Muscle of arm (tissue), 14 donors: ENCODE results near the gene STK26. TPM values are rescaled to one million over a fixed set of nuclear protein-coding genes. Genes with fewer than 3 reads are reported as not detected.
"Not testable (repeated sequence)": the region's sequence is repeated elsewhere in the genome, so short reads cannot be mapped to it uniquely, and the experiment has no call there.

Experiments
- DNase-seq: peaks from one replicate; pipeline ENCODE4 v3.0.0-alpha.2; 2013
- long read RNA-seq, 11 donors: transcript quantifications; one replicate each; lab custom pipeline, GENCODE V29; 2026
- polyA plus RNA-seq, 12 donors: library from polyadenylated mRNA; unstranded; fragments of 120-200 nt; gene quantifications; one replicate each; pipeline ENCODE4 v1.2.1, GENCODE V29; 2013; ENCODE audit not compliant: insufficient read length in 12 of 12

Gene STK26
- polyA plus RNA-seq = 100 to 1,000 TPM in 1 of 12 donors, 10 to 100 TPM in 11; 38.8 to 135 (median 59.6) TPM
- long read RNA-seq, donor 1, partial matches to known transcripts = 0 of 1 reads
- long read RNA-seq, donor 1, other reads (novel, unspliced or antisense) = 0 of 1 reads
- long read RNA-seq, donor 2, transcript STK26-202 (12 exons, 3,288 nt) = major isoform, 6 of 7 reads
- long read RNA-seq, donor 2, partial matches to known transcripts = 0 of 7 reads
- long read RNA-seq, donor 2, other reads (novel, unspliced or antisense) = 0 of 7 reads
- long read RNA-seq, donor 3, partial matches to known transcripts = 0 of 4 reads
- long read RNA-seq, donor 3, other reads (novel, unspliced or antisense) = 0 of 4 reads
- long read RNA-seq, donor 4, partial matches to known transcripts = 0 of 2 reads
- long read RNA-seq, donor 4, other reads (novel, unspliced or antisense) = 0 of 2 reads
- long read RNA-seq, donor 5, transcript STK26-202 (12 exons, 3,288 nt) = major isoform, 10 of 10 reads
- long read RNA-seq, donor 5, partial matches to known transcripts = 0 of 10 reads
- long read RNA-seq, donor 5, other reads (novel, unspliced or antisense) = 0 of 10 reads
- long read RNA-seq, donor 6, partial matches to known transcripts = 0 of 1 reads
- long read RNA-seq, donor 6, other reads (novel, unspliced or antisense) = 0 of 1 reads
- long read RNA-seq, donor 7, partial matches to known transcripts = 0 of 3 reads
- long read RNA-seq, donor 7, other reads (novel, unspliced or antisense) = 0 of 3 reads
- long read RNA-seq, donor 8, transcript STK26-202 (12 exons, 3,288 nt) = major isoform, 7 of 8 reads
- long read RNA-seq, donor 8, partial matches to known transcripts = 0 of 8 reads
- long read RNA-seq, donor 8, other reads (novel, unspliced or antisense) = 0 of 8 reads
- long read RNA-seq, donor 9, partial matches to known transcripts = 0 of 4 reads
- long read RNA-seq, donor 9, other reads (novel, unspliced or antisense) = 0 of 4 reads
- long read RNA-seq, donor 10, partial matches to known transcripts = 0 of 4 reads
- long read RNA-seq, donor 10, other reads (novel, unspliced or antisense) = 0 of 4 reads
- long read RNA-seq, donor 11, transcript STK26-202 (12 exons, 3,288 nt) = major isoform, 6 of 6 reads
- long read RNA-seq, donor 11, partial matches to known transcripts = 0 of 6 reads
- long read RNA-seq, donor 11, other reads (novel, unspliced or antisense) = 0 of 6 reads

DNA sequence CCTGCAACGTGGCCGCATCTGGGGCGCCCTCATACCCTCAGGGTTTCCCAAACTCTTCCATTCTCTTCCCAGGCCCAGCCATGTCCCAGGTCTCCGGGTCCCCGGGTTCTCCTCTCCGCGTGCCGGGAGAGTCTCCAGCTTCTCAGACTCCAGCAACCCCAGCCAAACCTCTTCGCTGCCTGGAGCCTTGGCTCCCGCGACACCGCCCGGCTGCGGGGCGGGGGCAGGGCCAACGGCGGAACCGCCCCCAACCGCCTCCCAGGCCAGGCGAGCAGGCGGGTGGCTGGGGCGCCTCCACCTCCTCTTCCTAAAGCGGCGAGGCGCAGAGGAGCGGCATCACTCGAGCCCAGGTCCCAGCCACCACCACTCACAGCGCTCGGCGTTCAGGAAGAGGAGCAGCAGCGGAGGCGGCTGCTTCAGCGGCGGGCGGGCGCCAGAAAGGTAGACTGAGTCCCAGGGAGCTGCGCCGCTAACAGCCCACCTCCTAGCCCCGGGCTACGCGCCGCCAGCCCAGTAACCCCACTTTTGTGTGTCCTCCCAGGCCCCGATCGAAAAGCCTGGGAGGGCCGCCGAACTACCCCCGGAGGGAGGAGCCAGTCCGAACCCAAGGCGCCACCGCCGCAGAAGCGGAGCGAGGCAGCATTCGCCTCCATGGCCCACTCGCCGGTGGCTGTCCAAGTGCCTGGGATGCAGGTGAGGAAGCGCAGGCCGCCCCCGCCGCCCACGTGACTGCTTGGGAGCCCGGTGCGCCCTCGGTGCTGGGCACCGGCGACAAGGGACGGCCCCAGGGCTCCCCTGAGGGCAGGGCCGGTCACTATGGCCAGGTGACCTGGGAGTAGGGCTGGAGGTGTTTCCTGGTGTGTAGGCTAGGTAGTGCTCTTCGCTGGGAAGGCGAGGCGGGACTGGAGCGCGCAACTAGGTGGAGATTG lies at the start of gene STK26:
Gene STK26 (plus strand): TSS at position 336 of the 929 bp plus-strand sequence. CDS start 316 bp downstream, at position 652.
- DNase-seq = peak; percentile 63

DNA sequence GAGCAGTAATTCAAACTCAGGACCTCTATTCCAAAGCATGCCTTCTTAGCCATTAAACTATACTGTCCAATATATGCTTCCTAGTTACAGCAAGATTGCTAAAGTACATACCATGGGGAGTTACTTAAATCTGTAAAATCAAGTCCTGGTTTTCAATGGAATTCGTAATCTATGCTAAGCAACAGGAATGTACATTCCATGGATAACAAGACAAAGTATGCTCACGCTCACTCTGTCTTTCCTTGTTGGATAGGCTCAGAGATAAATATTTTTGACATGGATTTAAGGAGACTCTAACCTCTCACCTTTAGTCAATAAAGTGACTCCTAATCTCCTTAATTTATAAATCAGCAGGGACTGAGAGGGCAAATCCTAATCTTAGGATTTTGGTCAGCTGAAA lies 47.3 kb upstream of the STK26 start:
- DNase-seq = no peak

DNA sequence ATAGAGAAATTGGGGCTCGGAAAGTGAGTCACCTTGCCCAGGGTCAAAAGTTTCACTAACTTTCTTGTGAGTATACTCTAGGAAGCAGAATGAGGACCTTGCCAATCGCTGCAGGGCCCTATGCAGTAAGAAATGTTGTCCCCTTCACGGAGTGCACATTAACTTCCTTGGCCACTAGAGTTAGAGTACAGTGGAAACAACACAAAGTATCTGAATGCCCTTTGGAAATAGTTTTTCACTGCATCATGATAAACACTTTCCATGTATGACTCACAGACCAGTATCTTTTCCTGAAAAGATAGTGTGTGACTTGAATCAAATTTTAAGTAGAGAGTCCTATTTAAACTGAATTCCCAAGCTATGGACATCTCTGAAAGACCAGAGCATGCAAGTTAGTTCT lies 45.5 kb upstream of the STK26 start:
- no peak for DNase-seq

DNA sequence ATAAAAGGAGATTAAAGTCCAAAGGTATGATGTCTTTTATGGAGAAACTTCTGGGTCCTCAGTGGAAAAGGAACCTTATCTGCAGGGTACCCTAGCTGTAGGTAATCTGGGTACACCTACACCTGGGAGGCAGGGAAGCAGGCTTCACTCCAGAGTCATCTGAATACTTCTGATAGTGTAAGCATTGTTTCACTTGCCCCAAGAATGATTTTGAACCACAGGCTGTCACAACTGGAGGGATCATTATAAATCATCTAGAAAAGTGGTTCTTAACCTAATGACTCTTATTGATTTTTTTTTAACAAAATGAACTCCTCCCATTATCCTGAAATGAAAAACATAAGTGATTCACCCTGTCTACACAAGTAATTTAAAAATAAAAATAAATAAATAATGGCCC lies 44.0 kb upstream of the STK26 start:
- DNase-seq = no peak

DNA sequence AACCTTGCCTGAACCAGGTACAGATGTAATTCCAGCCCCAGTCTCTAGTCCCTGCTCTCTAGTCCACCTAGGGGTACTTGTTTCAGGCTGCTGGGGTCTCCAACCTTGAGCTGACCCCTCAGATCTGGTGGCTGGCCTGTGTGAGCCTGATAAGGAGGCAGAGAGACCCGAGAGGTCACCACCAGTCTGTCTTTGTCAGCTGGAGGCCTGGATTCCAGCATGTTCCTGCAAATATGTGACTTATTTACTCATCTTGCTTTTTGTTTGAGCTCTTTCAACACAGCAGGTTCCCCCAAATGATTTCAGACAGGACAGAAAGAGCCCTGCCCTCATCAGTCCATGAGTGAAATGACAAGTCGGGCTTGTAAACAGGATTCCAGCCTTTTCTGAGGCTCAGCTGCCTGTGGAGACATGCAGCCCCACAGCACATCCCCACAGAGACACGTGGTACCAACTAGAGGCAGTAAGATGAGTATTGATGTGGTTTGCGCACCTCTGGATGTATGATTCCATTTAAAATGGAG lies 37.5 kb upstream of the STK26 start:
- DNase-seq = no peak

DNA sequence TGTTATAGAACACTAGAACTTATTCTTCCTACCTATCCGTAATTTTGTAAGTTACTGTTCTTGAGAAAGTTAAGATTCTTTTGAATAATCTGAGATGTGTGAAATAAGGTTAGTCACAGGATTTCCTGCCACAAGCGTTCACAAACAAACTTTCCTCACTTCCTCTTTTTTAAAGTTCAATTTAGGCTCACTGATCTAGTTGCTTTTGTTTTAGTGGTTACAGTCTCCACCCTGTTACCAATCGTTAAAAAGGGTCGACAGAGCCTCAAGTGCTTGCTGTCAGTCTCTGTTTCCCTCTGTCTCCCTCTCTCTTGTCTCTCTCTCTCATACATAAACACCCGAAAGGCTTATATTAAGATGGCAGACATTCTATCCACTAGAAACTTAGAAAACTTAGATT lies 35.9 kb upstream of the STK26 start:
- no peak for DNase-seq

DNA sequence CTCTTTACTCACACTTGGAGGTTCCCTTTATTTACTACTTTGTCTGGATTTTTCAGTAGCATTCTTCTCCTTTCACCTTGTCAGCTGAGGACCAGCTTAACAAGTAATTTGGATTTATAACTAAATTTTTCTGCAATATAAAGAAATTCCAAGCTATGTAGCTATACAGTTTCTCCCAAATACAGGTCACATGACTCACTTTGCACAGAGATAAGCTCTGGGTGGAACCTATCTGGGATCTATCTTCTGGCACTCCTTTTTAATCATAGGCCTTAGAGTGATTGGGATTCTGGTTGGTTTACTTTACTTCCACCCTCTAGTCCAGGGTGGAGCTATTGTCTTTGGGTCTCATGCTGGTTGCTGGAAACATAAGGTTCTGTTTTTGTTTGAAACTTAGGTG lies 34.9 kb upstream of the STK26 start:
- DNase-seq = no peak

DNA sequence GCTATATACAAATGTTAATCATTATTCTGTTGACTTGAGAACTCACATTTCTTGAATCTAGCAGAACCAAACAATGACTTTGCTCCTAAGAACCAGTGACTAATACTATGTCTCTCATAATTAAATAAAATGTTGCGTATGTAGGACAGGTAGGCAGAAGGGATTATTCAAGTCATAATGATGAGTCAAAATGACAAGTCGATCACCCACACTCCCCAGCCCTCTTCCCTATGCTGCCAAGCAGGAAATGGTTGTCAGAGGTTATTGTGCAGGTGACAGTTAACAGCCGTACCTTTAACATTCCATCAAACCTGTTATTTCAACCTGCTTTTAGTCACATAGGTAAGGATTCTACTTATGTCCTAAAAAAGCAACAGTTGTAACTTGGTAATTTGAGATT lies 22.0 kb upstream of the STK26 start:
- DNase-seq = no peak

DNA sequence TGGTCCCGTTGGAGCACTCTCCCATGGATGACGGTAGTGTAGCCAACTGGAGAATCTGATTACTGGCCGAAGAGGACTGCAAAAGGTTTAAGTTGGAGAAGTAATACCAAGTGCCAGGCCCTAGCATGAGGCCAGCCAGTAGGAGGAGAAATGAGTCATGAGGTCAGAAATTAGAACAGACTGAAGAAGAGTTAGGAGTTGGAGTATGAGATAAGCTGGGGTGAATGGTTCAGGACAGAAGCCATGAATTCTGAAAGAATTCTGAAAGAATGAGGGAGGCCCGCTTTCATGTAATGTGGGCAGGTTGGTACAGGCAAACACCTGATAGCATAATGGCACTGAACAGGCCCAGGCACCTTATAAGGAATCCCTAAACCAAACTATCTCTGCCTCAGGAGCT lies 18.4 kb upstream of the STK26 start:
- no peak for DNase-seq

DNA sequence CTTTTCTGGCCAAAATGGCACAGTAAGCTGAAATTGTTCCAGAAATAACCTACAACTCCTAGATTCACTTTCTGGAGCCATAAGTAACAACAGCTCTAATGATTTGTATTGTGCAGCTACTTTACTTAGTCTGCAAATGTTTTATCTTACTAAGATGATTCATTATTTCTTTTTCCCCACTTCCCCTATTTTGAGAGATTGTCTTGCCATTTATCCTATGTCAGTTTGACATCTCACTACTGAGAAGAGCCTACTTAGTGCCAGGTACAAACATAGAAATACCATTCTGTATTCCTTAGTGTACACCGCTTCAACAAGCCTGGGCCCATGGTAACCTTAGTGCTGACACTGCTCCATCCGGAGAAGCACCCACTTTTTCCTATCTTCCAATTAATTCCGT lies 13.8 kb upstream of the STK26 start:
- DNase-seq = no peak

DNA sequence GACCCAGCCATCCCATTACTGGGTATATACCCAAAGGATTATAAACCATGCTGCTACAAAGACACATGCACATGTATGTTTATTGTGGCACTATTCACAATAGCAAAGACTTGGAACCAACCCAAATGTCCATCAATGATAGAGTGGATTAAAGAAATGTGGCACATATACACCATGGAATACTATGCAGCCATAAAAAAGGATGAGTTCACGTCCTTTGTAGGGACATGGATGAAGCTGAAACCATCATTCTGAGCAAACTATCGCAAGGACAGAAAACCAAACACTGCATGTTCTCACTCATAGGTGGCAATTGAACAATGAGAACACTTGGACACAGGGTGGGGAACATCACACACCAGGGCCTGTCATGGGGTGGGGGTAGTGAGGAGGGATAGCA lies 12.9 kb upstream of the STK26 start:
- DNase-seq = not testable (repeated sequence)

DNA sequence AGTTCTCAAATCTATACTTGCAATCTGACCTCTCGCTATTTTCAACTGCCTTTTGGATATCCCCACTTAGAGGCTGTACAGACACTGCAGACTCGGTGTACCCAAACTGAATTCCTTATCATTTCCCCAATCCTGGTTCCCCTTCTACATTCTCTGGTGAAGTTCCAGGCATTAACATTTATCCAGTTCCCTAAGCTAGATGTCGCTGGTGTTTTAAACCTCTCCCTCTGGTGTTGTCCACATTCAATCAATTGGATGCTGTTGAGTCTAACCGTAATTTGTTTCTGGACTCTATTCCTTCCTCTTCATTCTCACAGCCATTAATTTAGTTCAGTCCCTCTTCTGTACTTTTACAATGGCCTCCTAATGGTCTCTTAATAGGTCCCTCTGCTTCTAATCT lies 7.2 kb upstream of the STK26 start:
- no peak for DNase-seq

DNA sequence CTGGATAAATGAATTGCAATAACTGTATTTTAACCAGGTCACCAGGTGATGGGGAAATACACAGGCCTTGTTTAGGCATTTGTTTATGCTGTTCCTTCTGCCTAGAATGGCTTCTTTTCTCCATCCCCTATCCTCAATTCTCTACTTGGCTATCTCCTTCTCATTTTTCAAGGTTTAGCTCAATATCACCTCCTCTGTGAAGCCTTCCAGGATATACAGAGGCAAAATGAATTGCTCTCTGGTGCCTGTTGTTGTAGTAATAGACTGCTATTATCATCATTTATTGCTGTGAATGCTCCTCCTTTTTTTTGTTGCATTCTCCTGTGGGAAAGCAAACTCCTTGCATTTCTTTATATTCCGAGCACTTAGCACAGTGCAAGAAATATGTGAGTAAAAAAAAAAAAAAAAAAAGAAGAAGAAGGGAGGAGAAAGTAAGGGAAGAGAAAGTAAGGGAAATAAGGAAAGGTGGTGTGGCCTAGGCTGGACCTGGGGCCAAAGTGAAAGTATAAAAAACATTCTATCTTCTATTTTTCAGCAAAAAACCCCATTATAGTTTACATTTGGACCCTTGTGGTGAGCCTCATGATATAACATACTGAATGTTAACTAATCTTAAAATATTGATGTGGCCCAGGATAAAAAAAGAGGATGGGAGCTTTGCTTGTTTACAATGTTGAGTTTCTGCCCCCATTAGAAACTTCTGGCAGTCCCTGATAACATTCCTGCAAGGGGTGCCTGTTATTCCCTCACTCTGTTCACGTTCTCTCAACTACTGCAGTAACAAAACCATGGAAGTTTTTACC lies 6.3 kb upstream of the STK26 start:
- DNase-seq = no peak

DNA sequence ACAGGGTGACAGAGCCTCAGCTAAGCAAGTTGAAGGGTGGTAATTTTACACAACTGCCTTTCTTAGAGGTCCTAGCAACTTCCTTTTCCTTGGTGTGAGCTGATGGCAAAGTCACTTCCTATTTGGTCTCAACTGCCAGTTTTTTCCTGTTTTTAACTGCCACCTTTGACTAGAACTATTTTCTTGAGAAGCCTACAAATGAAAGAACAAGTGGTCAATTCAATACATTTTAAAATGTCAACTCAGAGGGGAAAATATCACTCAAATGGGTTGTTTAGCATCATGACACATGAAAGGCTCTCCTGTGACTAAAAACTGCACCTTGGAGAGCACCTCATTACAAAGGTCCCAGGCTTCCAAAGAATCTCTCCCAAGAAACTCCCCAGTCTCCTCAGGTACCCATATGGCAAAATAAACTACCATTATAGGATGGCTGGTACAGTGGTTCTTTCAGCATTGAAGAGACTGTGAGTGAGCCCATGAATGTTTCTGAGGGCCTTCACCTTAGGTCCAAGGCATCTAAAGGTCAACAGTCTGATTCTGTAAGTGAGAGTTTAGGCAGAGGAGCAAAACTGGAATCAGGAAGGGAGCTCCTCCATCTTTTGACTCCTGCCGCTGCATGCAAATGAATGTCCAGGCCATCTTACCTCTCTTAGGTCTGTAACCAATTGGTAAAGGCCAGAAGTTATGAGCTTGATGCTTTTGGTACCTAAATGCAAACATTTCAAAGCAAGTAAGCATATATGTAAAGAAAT lies 5.5 kb upstream of the STK26 start:
- no peak for DNase-seq

DNA sequence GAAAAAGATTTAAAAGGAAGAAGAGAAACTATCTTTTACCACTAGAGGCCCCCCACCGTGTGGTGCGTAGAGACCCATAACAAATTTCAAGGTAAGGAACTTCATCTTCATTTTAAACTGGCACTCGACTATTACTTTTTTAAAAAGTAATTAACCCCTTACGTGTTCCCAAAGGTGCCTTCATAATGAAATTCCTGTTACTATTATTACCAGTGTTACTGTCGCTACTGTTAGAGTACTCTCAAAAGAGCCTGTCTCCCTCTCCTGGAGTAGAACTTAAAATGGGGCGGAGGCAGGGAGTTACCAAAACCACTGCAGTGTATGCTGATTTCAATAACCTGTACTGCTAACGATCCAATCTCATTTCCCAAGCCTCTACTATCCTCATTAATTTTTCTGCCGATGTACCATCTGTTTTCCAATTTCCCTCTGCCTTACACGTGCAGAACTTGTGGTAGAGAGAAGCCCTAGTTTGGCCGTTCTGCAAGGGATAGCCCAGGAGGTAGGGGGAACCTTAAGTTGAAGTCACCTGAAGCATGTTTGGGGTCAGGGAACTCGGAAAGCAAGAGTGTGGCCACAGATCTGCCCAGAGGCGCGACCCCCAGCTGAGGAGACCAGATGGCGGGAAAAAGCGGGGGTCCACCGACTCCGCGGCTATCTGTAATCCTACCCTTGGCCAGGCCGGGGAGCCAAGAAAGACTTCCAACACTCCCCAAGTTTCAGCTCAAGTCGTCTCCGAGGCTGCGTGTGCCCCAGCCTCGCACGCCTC lies 720 bp upstream of the STK26 start:
- DNase-seq = no peak

DNA sequence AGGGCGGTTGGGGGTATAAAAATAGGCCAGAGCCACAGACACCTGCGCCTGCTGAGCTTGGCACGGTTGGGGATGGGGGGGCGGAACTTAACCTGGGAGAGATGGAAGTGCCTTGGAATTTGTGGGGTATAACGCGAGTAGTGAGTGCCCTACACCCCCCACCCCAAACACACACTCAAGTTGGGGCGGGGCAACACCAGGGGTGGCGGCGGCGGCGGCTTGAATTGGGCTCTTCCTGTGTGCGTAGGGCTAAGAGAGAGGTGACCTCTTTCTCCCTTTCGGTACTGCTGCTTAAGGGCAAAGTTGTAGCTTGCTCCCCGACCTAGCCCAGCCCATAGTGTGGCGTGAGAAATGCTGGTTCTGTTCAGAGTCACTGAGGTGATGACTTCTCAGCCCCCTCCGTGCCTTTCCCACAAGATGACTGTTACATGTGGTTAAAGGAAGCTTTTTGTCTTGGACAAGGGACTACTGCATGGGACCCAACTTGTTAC lies 839 bp downstream of the STK26 start:
- DNase-seq = no peak

DNA sequence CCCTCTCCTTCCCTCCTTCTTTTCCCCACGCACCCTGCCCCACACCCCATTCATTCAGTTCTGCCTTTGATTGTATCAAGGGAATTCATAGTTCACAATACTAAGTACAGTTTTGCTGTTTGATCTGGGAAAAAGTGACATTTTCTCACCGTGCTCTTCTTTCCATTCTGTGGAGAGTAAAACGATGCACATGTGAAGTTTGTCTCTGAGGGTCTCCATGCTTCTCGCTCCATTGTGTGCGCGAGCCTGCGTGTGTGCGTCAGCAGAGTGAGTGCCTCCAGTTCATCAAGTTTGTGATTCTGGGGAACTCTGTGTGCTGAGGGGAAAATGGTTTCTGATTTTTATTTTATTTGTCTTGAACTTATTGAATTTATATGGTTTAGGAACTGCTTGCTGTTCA lies 1.9 kb downstream of the STK26 start:
- no peak for DNase-seq

DNA sequence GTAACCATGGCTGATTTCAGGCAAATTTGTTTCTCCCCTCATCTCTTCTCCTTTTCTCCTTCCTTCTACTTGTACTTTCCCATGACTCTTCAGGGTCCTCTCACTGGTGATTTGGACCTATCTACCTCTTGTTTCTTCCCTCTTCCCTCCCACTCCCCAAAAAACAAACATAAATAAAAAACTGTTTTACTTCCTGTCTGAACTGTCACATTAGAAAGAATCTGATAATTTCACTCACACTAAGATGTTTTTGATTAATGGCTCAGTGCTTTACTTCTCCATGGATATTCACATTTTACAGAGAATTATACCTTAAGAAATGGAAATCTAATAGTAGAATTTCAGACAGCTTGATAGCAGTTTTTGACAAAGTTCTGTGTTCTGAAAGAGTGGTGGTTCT lies 7.2 kb downstream of the STK26 start:
- DNase-seq = no peak
